CD14-positive monocyte (primary cell): ENCODE results near the gene PTPRN. TPM values are rescaled to one million over a fixed set of nuclear protein-coding genes. Genes with fewer than 3 reads are reported as not detected.

Experiments
- DNase-seq, 3 donors: peaks; one replicate each; pipeline ENCODE4 v3.0.0-alpha.2; 2011 to 2022
- H2AFZ ChIP-seq: 2 replicates; pipeline ENCODE4 v1.6.0; 2012; ENCODE audit warnings: mild to moderate bottlenecking, low read depth, low read length, inconsistent platforms; ENCODE audit not compliant: insufficient read depth, poor library complexity, severe bottlenecking
- H3K27ac ChIP-seq, 2 donors: 1 replicate in 1 of 2; 2 replicates in 1 of 2; pipeline ENCODE4 v1.5.1; 2012 to 2013; ENCODE audit warnings: low read length in 2 of 2, control low read depth in 1 of 2, inconsistent platforms in 1 of 2, low read depth in 1 of 2, mild to moderate bottlenecking in 1 of 2
- H3K27me3 ChIP-seq, 2 donors: one replicate each; pipeline versions ENCODE4 v1.6.0 to v1.6.1; 2011 to 2013; ENCODE audit warnings: low read length in 2 of 2; ENCODE audit not compliant: control insufficient read depth in 2 of 2, insufficient read depth in 2 of 2
- H3K36me3 ChIP-seq, 2 donors: replicated peaks in 1 of 2; 1 replicate in 1 of 2; 2 replicates in 1 of 2; pipeline versions ENCODE4 v1.5.1 to v1.6.1; 2012 to 2013; ENCODE audit warnings: low read length in 2 of 2, control low read depth in 1 of 2, inconsistent platforms in 1 of 2, mild to moderate bottlenecking in 1 of 2; ENCODE audit not compliant: insufficient read depth in 2 of 2, control insufficient read depth in 1 of 2
- H3K4me1 ChIP-seq, 2 donors: 1 replicate in 1 of 2; 2 replicates in 1 of 2; pipeline versions ENCODE4 v1.5.1 to v1.6.1; 2012 to 2013; ENCODE audit warnings: low read length in 2 of 2, control low read depth in 1 of 2, inconsistent platforms in 1 of 2, mild to moderate bottlenecking in 1 of 2, moderate library complexity in 1 of 2; ENCODE audit not compliant: insufficient read depth in 2 of 2, control insufficient read depth in 1 of 2
- H3K4me2 ChIP-seq: replicated peaks from 2 replicates; pipeline ENCODE3; 2012; ENCODE audit warnings: low read length, moderate library complexity, mild to moderate bottlenecking; ENCODE audit not compliant: poor library complexity, severe bottlenecking; ENCODE audit errors: extremely low read depth
- H3K4me3 ChIP-seq, 3 experiments: fragments of 200-600 bp in 1 of 3; sonication (generic) in 1 of 3; replicated peaks in 1 of 3; 1 replicate in 2 of 3; 2 replicates in 1 of 3; pipeline ENCODE4 v1.5.1; 2011 to 2013; ENCODE audit warnings: low read length in 3 of 3, mild to moderate bottlenecking in 3 of 3, control low read depth in 2 of 3, low read depth in 2 of 3, inconsistent platforms in 1 of 3, moderate library complexity in 1 of 3
- H3K79me2 ChIP-seq: 2 replicates; pipeline ENCODE4 v1.6.0; 2012; ENCODE audit warnings: mild to moderate bottlenecking, control low read depth, inconsistent platforms, low read length, moderate library complexity; ENCODE audit not compliant: insufficient read depth
- H3K9ac ChIP-seq: 2 replicates; pipeline ENCODE4 v1.6.0; 2017; ENCODE audit warnings: low read length, mild to moderate bottlenecking; ENCODE audit not compliant: insufficient read depth, poor library complexity, severe bottlenecking
- H3K9me3 ChIP-seq, 2 donors: replicated peaks in 1 of 2; 1 replicate in 1 of 2; 2 replicates in 1 of 2; pipeline versions ENCODE4 v1.5.1 to v1.6.1; 2012 to 2013; ENCODE audit warnings: low read length in 2 of 2, control low read depth in 1 of 2; ENCODE audit not compliant: control insufficient read depth in 1 of 2, insufficient read depth in 1 of 2
- H4K20me1 ChIP-seq: 2 replicates; pipeline ENCODE4 v1.6.0; 2012; ENCODE audit warnings: mild to moderate bottlenecking, low read length, control low read depth, moderate library complexity; ENCODE audit not compliant: insufficient read depth
- H3K27ac Mint-ChIP-seq, 7 donors: one replicate each; pipeline ENCODE4 v1.8.0; 2020; ENCODE audit warnings: mild to moderate bottlenecking in 7 of 7, mixed read lengths in 7 of 7, moderate library complexity in 6 of 7, inconsistent platforms in 2 of 7
- H3K27me3 Mint-ChIP-seq, 3 donors: one replicate each; pipeline ENCODE4 v1.8.0; 2021 to 2022; ENCODE audit warnings: low read depth in 3 of 3, mild to moderate bottlenecking in 3 of 3, mixed read lengths in 3 of 3, moderate library complexity in 3 of 3, inconsistent platforms in 1 of 3
- H3K36me3 Mint-ChIP-seq, 2 donors: one replicate each; pipeline ENCODE4 v1.8.0; 2020; ENCODE audit warnings: mixed read lengths in 2 of 2, inconsistent platforms in 1 of 2, mild to moderate bottlenecking in 1 of 2
- H3K4me1 Mint-ChIP-seq: one replicate; pipeline ENCODE4 v1.8.0; 2020; ENCODE audit warnings: mild to moderate bottlenecking, mixed read lengths
- H3K4me3 Mint-ChIP-seq, 2 donors: one replicate each; pipeline ENCODE4 v1.8.0; 2020; ENCODE audit warnings: mild to moderate bottlenecking in 2 of 2, mixed read lengths in 2 of 2, moderate library complexity in 1 of 2
- H3K9me3 Mint-ChIP-seq, 7 donors: one replicate each; pipeline ENCODE4 v1.8.0; 2020 to 2022; ENCODE audit warnings: mixed read lengths in 7 of 7, mild to moderate bottlenecking in 6 of 7, moderate library complexity in 6 of 7, inconsistent platforms in 2 of 7
- CTCF ChIP-seq: fragments of 200-600 bp; IDR thresholded peaks from one replicate; pipeline ENCODE4 v1.8.0; 2022; ENCODE audit warnings: antibody characterized with exemption, mild to moderate bottlenecking
- WGBS: methylation state at CpG from one replicate; pipeline ENCODE4 v1.1.5; 2013; ENCODE audit warnings: missing lambda C conversion rate; ENCODE audit not compliant: insufficient coverage; 5-methylcytosine and 5-hydroxymethylcytosine counted together
- intact Hi-C, 2 donors: fragments of 100-400 bp; cut with micrococcal nuclease; formaldehyde crosslinking; loops; one replicate each; pipeline versions ENCODE4 v1.15.0 to v1.15.1; 2023
- polyA plus RNA-seq, 3 donors: library from polyadenylated mRNA; depleted of rRNA in 1 of 3; unstranded in 2 of 3; stranded (reverse) in 1 of 3; fragments of 300-500 nt in 2 of 3; fragments of >200 nt in 1 of 3; fragmentation: Illumina TruSeq in 2 of 3; gene quantifications; 1 replicate in 2 of 3; 2 replicates in 1 of 3; pipeline ENCODE4 v1.2.3, GENCODE V29; 2012 to 2021

Gene PTPRN
- polyA plus RNA-seq, 3 donors = not detected

- Mint-ChIP-seq H3K9me3 (peaks cover 0 to 7% (median 1%) of the 10 kb centered on the region in 7 donors), H3K27me3 (peaks cover 49 to 72% (median 58%) of the 10 kb centered on the region in 3 donors), H3K27ac (peak overlapping the region in 1 of 7 donors; percentile 65), H3K4me1 (peaks cover 11% of the 10 kb centered on the region), H3K4me3 (no peak overlapping the region), H3K36me3 (no peaks in the 10 kb centered on the region)
- H3K36me3 ChIP-seq = no peaks in the 10 kb centered on the region
- no peaks in the 10 kb centered on the region for H4K20me1 ChIP-seq
- no peak overlapping the region for H3K4me2 ChIP-seq
- TF ChIP-seq CTCF = no peak
- 91% methylated on average over 23 of the region's 25 CpGs for WGBS
- peaks cover 10 to 15% of the 10 kb centered on the region in 2 donors for H3K4me1 ChIP-seq
- intact Hi-C loops = loop anchor here (5.0 kb wide), 4 partner anchors 70 to 135 kb away; partner anchors contain the start of genes NHEJ1 (in 2 of the 2), ANKZF1 (in 1 of the 2), ATG9A (in 1 of the 2) and CNPPD1 (in 1 of the 2)
- no peaks in the 10 kb centered on the region for H3K79me2 ChIP-seq
- peak in 1 of 3 donors; percentile 4 for DNase-seq
- H3K9ac ChIP-seq = no peak overlapping the region
- no peak overlapping the region for H2AFZ ChIP-seq
- H3K27ac ChIP-seq = no peak overlapping the region
- peaks cover 0 to 36% of the 10 kb centered on the region in 2 donors for H3K27me3 ChIP-seq
- no peaks in the 10 kb centered on the region for H3K9me3 ChIP-seq
- H3K4me3 ChIP-seq = no peak overlapping the region
Measured at GRCh38 chr2:219296631-219297391, 12.4 kb downstream of the PTPRN start.

- H3K9me3 Mint-ChIP-seq = peaks cover 0 to 6% (median 1%) of the 10 kb centered on the region in 7 donors
- no peak overlapping the region for H3K9ac ChIP-seq
- H3K4me1 ChIP-seq = peaks cover 10 to 15% of the 10 kb centered on the region in 2 donors
- no peaks in the 10 kb centered on the region for H3K36me3 ChIP-seq
- no peak overlapping the region for H3K4me2 ChIP-seq
- H3K9me3 ChIP-seq = no peaks in the 10 kb centered on the region
- no peaks in the 10 kb centered on the region for H3K36me3 Mint-ChIP-seq
- H4K20me1 ChIP-seq = no peaks in the 10 kb centered on the region
- WGBS = 93% methylated on average over 13 of the region's 14 CpGs
- no peaks in the 10 kb centered on the region for H3K79me2 ChIP-seq
- no peak overlapping the region for H3K4me3 ChIP-seq
- no peak overlapping the region for H3K27ac ChIP-seq
- H2AFZ ChIP-seq = no peak overlapping the region
- no peak for TF ChIP-seq CTCF
- H3K4me1 Mint-ChIP-seq = peaks cover 11% of the 10 kb centered on the region
- H3K27ac Mint-ChIP-seq = no peak overlapping the region
- intact Hi-C loops = loop anchor here (5.0 kb wide), 4 partner anchors 69 to 134 kb away; partner anchors contain the start of genes NHEJ1 (in 2 of the 2), ANKZF1 (in 1 of the 2), ATG9A (in 1 of the 2) and CNPPD1 (in 1 of the 2)
- DNase-seq = peak in 1 of 3 donors; percentile 3
- peaks cover 44 to 66% (median 52%) of the 10 kb centered on the region in 3 donors for H3K27me3 Mint-ChIP-seq
- peak overlapping the region in 1 of 2 donors; percentile 52 for H3K4me3 Mint-ChIP-seq
- peaks cover 0 to 36% of the 10 kb centered on the region in 2 donors for H3K27me3 ChIP-seq
Measured at GRCh38 chr2:219296142-219296541, 13.1 kb downstream of the PTPRN start.
